B cell (primary cell): ENCODE measurements around the gene INO80D.
"Not testable (repeated sequence)": the region's sequence is repeated elsewhere in the genome, so short reads cannot be mapped to it uniquely, and the experiment has no call there.

Source experiments
- CTCF ChIP-seq: fragments of 200-600 bp; IDR thresholded peaks from one replicate; pipeline ENCODE4 v1.8.0; 2022; ENCODE audit warnings: antibody characterized with exemption, mild to moderate bottlenecking
- EZH2 ChIP-seq: IDR thresholded peaks from 2 replicates; pipeline ENCODE4 v1.6.1; 2012; ENCODE audit warnings: borderline replicate concordance, low read depth, mild to moderate bottlenecking, moderate library complexity, low read length; ENCODE audit not compliant: insufficient read depth, poor library complexity, severe bottlenecking

GRCh38 chr2:205976934-205977659 is 108.9 kb downstream of the INO80D start:
- not testable (repeated sequence) for TF ChIP-seq CTCF, EZH2
